Neural progenitor cell (in vitro differentiated cells): ENCODE data around the gene PTPRN2.

Source experiments
- EZH2phosphoT487 ChIP-seq: fragments of 200-600 bp; sonication (generic); IDR thresholded peaks from 2 replicates; pipeline ENCODE4 v1.6.1; 2017; ENCODE audit warnings: antibody characterized with exemption
- TF ChIP-seq, protein P1 (sequence below): fragments of 200-600 bp; sonication (generic); IDR thresholded peaks from 2 replicates; pipeline ENCODE4 v1.5.1; 2017; ENCODE audit warnings: antibody characterized with exemption, mild to moderate bottlenecking

GRCh38 chr7:157828881-157829280, 758.7 kb downstream of the PTPRN2 start:
- TF ChIP-seq EZH2phosphoT487, result no peak
- TF ChIP-seq, protein P1, sequence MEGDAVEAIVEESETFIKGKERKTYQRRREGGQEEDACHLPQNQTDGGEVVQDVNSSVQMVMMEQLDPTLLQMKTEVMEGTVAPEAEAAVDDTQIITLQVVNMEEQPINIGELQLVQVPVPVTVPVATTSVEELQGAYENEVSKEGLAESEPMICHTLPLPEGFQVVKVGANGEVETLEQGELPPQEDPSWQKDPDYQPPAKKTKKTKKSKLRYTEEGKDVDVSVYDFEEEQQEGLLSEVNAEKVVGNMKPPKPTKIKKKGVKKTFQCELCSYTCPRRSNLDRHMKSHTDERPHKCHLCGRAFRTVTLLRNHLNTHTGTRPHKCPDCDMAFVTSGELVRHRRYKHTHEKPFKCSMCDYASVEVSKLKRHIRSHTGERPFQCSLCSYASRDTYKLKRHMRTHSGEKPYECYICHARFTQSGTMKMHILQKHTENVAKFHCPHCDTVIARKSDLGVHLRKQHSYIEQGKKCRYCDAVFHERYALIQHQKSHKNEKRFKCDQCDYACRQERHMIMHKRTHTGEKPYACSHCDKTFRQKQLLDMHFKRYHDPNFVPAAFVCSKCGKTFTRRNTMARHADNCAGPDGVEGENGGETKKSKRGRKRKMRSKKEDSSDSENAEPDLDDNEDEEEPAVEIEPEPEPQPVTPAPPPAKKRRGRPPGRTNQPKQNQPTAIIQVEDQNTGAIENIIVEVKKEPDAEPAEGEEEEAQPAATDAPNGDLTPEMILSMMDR, result no peak
